Transverse colon (tissue), 4 donors: Measurements from ENCODE around the gene IL20. TPM values are rescaled to one million over a fixed set of nuclear protein-coding genes. Genes with fewer than 3 reads are reported as not detected.

Source experiments
- DNase-seq: peaks from one replicate; pipeline ENCODE4 v3.0.0-alpha.2; 2019
- H3K27ac ChIP-seq, 4 donors: fragments of 200-600 bp; sonication (generic); 2 replicates each; pipeline ENCODE4 v1.5.1; 2016 to 2018; ENCODE audit warnings: inconsistent platforms in 4 of 4
- H3K27me3 ChIP-seq: fragments of 200-600 bp; sonication (generic); 2 replicates; pipeline ENCODE4 v1.5.1; 2017; ENCODE audit warnings: inconsistent platforms
- H3K36me3 ChIP-seq, 4 donors: fragments of 200-600 bp; sonication (generic); 2 replicates each; pipeline ENCODE4 v1.5.1; 2017 to 2019; ENCODE audit warnings: inconsistent platforms in 4 of 4
- H3K4me1 ChIP-seq, 4 donors: fragments of 200-600 bp; sonication (generic); 2 replicates each; pipeline ENCODE4 v1.5.1; 2017 to 2020; ENCODE audit warnings: inconsistent platforms in 4 of 4
- H3K4me3 ChIP-seq, 4 donors: fragments of 200-600 bp; sonication (generic); 1 replicate in 1 of 4; 2 replicates in 3 of 4; pipeline versions ENCODE4 v1.5.1 to v1.6.1; 2017 to 2019; ENCODE audit warnings: inconsistent platforms in 4 of 4
- H3K9me3 ChIP-seq, 2 donors: fragments of 200-600 bp; sonication (generic); 2 replicates each; pipeline ENCODE4 v1.5.1; 2017 to 2019; ENCODE audit warnings: inconsistent platforms in 2 of 2
- CTCF ChIP-seq, 5 experiments: fragments of 200-600 bp in 3 of 5; fragments of 450-650 bp in 2 of 5; sonication (generic) in 3 of 5; IDR thresholded peaks; 1 replicate in 2 of 5; 2 replicates in 3 of 5; pipeline ENCODE4 v1.5.1; 2016 to 2017; ENCODE audit warnings: antibody characterized with exemption in 5 of 5, inconsistent platforms in 3 of 5, mild to moderate bottlenecking in 2 of 5, moderate library complexity in 1 of 5
- EP300 ChIP-seq: sonication (generic); formaldehyde crosslinking; IDR thresholded peaks from one replicate; pipeline ENCODE4 v1.6.1; 2017; ENCODE audit warnings: antibody characterized with exemption, low read depth
- POLR2A ChIP-seq: fragments of 450-650 bp; IDR thresholded peaks from one replicate; pipeline ENCODE4 v1.6.1; 2016; ENCODE audit warnings: antibody characterized with exemption, mild to moderate bottlenecking, moderate library complexity
- POLR2AphosphoS5 ChIP-seq, 3 donors: sonication (generic); formaldehyde crosslinking; IDR thresholded peaks; one replicate each; pipeline ENCODE4 v1.6.1; 2016; ENCODE audit warnings: antibody characterized with exemption in 3 of 3
- WGBS, 2 donors: methylation state at CpG; one replicate each; pipeline ENCODE4 v1.1.5; 2018; ENCODE audit warnings: low coverage in 1 of 2; 5-methylcytosine and 5-hydroxymethylcytosine counted together
- in situ Hi-C, 4 donors: fragments of 200-750 bp; cut with MboI; loops; one replicate each; pipeline versions ENCODE4 v1.15.0 to v1.15.1; 2017; ENCODE audit warnings: low sequenced_read_pairs in 3 of 4, low pct_ligation_motif_present in 1 of 4, low pct_unique_long_range_greater_than_20kb in 1 of 4
- intact Hi-C: fragments of 100-400 bp; cut with DNase I; formaldehyde crosslinking; loops from one replicate; pipeline ENCODE4 v1.15.1; 2023; ENCODE audit warnings: low total_unique reads
- total RNA-seq, 4 donors: library from RNA; depleted of rRNA; stranded (reverse); fragments of >200 nt; gene quantifications; one replicate each; pipeline ENCODE4 v1.1.0, GENCODE V29; 2016

Gene IL20
- total RNA-seq, 4 donors from 2014 or later: not detected

GRCh38 chr1:206867716-206868115, 2.3 kb downstream of the IL20 start:
- Histone ChIP-seq H3K9me3 (no peaks in the 10 kb centered on the region), H3K4me3 (no peak overlapping the region), H3K36me3 (no peaks in the 10 kb centered on the region), H3K27ac (no peak overlapping the region), H3K27me3 (no peaks in the 10 kb centered on the region), H3K4me1 (no peaks in the 10 kb centered on the region)
- in situ Hi-C loops (no loop called here), intact Hi-C loops (no loop called here)
- no peak for TF ChIP-seq EP300
- no peak for TF ChIP-seq POLR2AphosphoS5 (IDR thresholded peaks at IDR 0.05)
- TF ChIP-seq POLR2A: no peak
- TF ChIP-seq CTCF (IDR thresholded peaks at IDR 0.05): no peak
- no peak for DNase-seq

DNA sequence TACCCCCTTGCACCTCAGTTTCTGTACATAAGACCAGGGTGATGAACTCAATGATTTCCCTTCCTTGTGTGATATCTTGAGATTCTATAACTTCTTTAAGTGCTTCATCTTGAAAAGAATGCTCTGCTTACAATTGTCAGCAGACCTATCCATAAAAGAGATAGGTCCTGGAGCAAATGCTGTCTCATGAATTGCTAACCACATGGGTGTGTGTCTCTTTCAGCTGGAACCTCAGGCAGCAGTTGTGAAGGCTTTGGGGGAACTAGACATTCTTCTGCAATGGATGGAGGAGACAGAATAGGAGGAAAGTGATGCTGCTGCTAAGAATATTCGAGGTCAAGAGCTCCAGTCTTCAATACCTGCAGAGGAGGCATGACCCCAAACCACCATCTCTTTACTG, 2.8 kb downstream of the IL20 start:
- intact Hi-C loops (no loop called here), in situ Hi-C loops (no loop called here)
- H3K27me3 ChIP-seq: no peaks in the 10 kb centered on the region
- no peak overlapping the region for H3K4me3 ChIP-seq
- DNase-seq: no peak
- no peaks in the 10 kb centered on the region for H3K36me3 ChIP-seq
- WGBS, 2 donors: 33 to 38% methylated on average over 1 of the region's 1 CpG
- no peaks in the 10 kb centered on the region for H3K4me1 ChIP-seq
- H3K9me3 ChIP-seq: no peaks in the 10 kb centered on the region
- no peak for TF ChIP-seq POLR2AphosphoS5 (IDR thresholded peaks at IDR 0.05)
- TF ChIP-seq CTCF (IDR thresholded peaks at IDR 0.05): no peak
- TF ChIP-seq POLR2A: no peak
- TF ChIP-seq EP300: no peak
- H3K27ac ChIP-seq: no peak overlapping the region

DNA sequence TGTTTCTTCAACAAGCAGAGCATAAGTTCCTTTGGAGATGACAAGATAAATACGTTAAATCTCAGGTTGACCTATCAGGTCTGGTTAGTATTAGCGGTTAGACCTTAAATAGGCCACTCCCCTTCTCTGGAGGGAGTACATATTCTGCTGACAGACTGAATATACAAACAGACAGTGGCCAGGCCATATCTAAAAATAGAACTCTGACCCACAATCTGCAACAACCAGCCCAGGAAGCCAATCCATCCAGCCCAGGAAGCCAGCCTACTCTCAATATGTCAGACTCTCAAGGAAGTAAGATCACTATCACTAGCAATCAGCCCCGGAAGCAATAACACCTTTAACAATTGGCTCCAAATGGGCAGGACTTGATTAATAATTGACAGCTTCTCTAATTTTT, 6.7 kb downstream of the IL20 start:
- in situ Hi-C loops (no loop called here), intact Hi-C loops (no loop called here)
- 74 to 89% methylated on average over 3 of the region's 3 CpGs for WGBS, 2 donors
- TF ChIP-seq EP300 (no peak), POLR2AphosphoS5 (IDR thresholded peaks at IDR 0.05) (peak in 1 of 3 donors; percentile 55)
- no peak for DNase-seq
- Histone ChIP-seq H3K9me3 (peaks cover 0 to 3% of the 10 kb centered on the region in 2 donors), H3K27me3 (no peaks in the 10 kb centered on the region), H3K36me3 (no peaks in the 10 kb centered on the region), H3K4me1 (no peaks in the 10 kb centered on the region), H3K4me3 (no peak overlapping the region), H3K27ac (no peak overlapping the region)

- Histone ChIP-seq H3K4me3 (no peak overlapping the region), H3K4me1 (no peaks in the 10 kb centered on the region), H3K27me3 (no peaks in the 10 kb centered on the region), H3K36me3 (no peaks in the 10 kb centered on the region), H3K9me3 (peaks cover 8 to 11% of the 10 kb centered on the region in 2 donors), H3K27ac (no peak overlapping the region)
- no peak for DNase-seq
- TF ChIP-seq EP300: no peak
- no peak for TF ChIP-seq CTCF (IDR thresholded peaks at IDR 0.05)
- no peak for TF ChIP-seq POLR2AphosphoS5 (IDR thresholded peaks at IDR 0.05)
- TF ChIP-seq POLR2A: no peak
- intact Hi-C loops: no loop called here
- in situ Hi-C loops: no loop called here
- WGBS, 2 donors: 83 to 88% methylated on average over 3 of the region's 3 CpGs
Observed at GRCh38 chr1:206873603-206874188, 8.3 kb downstream of the IL20 start.
